CD4-positive, alpha-beta T cell treated with Interleukin-17A for 1 hour (primary cell): ENCODE measurements around the gene DCC.

Experiments used
- DNase-seq: peaks from one replicate; pipeline ENCODE4 v3.0.0-alpha.2; 2020

DCC gene

DNA sequence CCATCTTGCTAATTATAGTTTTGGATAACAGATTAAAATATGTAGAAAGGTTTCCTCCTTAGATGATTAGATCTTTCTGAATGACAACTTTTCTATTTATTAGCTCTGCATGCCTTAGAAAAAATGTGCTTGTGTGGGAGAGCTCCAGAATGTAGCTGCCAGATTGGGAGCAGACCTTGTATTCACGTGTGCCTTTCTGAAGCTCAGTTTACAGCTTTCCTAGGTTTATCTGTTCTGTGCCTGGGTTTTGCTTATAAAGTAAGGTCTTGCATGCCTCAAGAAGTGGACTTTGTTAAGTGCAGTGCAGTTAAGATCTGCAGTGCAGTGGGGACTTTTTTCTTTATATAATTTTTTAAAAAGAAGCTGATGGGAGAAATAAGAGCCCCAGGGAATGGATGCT lies 179.0 kb downstream of the DCC start:
- no peak for DNase-seq

DNA sequence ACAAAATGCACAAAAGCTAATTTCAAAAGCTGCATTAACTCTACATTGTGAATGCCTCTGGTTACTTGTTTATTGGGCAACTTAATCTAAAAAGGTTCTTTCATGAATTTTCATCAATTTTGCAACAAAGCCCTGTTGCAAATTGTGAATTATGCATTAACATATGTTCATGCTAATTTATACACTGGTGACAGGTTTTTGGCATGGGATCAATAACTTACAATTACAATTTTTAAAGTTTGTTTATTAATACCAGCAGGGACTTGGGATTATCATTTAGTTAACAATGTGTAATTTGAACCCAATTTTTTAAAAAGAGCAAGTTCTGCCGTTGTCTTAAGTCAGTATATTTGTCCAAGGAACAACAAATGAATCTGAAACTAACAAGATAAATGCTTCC lies 183.6 kb downstream of the DCC start:
- no peak for DNase-seq

DNA sequence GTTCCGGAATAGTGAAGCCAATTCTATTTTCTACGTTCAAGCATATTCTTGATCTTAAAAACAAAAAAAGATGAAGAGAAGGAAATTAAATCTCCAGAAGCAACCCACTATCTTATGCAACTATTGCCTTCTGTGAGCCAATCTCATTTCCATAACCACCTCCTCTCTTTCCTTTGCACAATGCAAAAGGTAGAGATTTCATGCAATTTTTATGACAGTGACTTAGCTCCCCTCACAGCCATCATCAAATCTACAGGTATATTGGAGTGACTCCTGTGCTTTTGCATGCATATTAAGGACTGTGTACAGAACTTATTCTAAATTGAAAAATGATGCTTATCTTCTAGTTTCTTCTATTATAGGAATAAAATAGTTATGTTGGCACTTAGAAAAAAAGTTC lies 191.8 kb downstream of the DCC start:
- DNase-seq: no peak

DNA sequence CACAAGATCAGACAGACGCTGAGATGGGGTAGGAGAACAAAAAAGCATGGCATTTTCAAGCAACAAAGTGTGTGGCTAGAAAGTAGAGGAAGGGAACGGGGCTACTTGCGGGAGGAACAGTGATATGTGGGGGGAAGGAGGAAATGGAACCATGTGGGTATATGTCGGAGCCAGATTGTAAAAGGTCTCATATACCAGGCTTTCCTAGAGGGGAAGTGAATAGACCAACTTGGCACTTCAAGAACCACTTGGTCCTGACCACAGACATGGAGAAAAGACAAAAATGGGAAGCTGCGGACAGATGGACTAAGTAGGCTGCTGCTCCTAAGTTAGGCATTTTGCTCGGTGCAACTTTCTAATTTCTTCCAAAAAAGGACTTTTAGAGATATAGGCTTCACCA lies 196.0 kb downstream of the DCC start:
- no peak for DNase-seq

DNA sequence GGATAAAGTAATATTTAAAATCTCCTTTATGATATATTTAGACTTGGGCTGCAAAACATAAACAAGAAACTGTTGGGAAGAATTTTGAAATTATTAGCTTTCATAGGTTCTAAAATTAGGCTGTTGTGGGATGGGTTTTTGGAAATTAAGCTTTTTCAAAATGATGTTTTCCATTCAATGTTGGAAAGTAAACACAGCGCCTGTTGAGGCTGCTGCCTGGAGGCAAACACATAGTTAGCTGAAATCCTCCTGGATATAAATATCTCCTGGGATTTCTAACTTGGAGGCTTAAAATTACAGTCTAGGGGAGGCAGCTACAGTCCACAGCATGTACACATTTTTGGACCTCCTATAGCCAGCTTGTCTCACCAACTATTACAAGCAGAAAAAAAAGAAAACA lies 197.3 kb downstream of the DCC start:
- no peak for DNase-seq

DNA sequence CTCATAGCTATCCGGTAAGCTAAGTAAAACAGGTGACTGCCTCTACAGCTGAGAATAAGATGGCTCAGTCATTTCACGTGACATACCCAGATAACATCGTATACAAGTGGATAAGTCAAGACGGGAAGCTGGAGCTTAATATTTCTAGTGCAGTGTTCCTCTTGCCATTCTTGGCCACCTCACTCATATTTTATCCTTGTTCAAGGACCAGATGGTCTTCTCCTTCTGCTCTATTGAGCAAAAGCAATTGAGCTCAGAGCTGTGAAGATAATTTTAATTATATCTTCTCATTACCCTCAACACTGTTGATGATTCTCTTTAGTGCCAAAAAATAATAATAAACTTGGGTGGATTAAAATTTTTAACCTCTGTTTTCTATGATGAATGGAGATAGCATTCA lies 201.1 kb downstream of the DCC start:
- DNase-seq: no peak

DNA sequence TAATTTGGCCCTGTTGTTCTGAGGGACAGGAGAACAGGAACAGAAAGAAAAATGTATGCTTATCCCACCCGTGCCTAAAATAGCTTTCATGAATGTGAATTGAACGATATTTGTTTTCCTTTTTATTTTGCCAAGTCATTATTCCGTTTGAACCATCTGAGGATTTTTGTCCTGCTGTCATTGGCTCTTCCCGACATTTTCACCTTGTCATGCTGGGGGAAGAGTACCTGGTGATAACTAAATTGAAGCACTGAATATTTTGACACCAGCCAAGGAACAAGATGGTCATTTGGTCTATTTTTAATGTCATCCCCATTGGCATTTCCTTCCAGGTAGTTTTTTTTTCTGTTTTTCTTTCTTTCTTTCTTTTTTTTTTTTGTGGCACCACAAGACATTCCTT lies 204.1 kb downstream of the DCC start:
- DNase-seq: no peak

DNA sequence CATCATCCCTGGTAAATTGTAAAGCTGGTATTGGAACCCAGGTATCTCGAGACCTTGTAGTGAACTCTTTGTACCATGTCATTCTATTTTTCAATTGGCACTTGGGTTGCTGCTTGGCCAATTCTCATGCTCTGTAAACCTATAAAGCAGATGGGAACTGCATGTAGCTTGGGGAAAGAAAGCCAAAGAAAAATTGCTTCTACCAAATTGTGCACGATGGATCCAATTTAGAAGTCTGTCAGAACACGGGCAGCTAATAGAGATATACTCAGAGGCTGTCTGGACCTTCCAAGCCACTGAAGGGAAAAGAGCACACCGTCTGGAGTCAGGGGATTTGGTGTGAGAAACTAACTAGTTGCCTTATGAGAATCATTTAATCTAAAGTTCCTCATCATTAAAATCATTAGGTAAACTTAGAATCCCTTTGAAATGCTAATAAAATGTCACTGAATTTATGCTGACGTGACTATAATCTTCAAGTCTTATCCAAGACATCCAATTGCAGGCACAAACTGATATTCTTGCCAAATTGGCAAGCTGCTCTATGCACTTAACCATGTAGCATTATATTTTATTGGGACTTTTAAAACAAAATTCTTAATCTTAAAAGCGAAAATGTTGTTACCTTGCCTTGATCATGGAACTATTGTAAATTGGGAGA lies 206.8 kb downstream of the DCC start:
- no peak for DNase-seq

DNA sequence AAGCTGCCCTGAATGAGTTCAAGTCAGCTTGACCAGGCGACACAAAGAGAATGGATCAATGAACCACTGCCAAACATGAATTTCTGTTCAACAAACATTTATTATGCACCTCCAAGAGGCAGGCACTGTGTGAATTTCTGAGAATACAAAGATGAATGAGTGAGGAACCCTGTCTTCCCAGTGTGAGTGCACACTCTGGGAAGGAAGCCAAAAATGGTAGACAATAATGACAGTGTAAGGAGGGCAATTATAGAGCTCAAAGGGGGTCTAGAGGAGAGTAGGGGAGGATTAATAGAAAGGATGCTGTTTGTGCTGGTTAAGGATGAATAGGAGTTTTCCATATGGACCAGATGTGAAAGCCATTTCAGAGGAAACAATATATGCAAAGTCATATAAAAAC lies 213.4 kb downstream of the DCC start:
- no peak for DNase-seq

DNA sequence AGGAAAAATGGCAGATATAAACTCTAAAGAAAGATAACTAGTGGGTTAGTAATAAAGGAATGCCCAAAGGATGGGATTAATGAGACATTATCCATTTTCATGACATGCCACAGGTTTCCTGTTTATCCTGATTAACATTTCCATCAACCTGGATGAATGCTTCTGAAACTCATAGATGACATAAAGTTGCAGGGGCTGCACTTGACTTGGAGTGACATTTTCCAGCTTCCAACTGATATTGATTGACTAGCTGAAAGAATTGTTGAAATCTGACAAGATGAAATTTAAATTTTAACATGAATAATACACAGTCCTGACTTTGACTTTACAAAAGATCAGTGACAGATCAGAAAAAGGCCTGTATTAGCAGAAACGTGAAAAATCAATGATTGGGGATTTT lies 214.2 kb downstream of the DCC start:
- DNase-seq: no peak

DNA sequence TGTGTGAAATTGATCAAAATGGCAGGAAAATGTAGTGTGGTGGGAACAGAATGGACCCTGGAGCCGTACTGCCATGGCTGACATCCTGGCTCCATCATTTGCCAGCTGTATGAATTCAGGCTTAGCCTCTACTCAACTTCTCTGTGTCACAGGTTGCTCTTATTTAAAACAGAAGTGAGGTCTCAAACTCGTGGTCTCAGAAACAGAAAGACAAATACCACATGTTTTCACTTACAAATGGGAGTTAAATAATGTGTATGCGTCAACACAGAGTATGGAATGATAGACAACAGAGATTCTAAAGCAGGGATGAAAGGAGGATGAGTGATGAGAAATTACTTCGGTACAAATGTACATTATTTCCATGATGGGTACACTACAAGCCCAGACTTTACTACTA lies 227.4 kb downstream of the DCC start:
- DNase-seq: no peak

DNA sequence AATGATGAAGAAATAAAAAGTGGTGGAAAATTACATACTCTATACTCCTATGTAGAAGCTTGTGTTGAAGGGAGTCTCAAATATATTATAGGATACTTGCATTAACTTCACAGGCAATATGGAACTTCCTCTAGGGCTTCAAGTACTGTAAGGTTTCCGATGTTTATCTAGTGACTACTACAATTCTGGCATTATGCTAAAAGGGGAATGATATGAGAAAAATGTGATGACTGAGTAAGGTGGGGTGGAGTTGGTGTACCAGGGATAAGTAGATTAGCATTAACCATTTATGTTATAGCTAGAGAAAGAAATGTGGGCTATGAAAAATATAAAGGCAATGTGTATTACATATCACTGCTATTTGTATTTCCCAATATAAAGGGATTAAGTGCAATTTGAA lies 229.5 kb downstream of the DCC start:
- DNase-seq: no peak

DNA sequence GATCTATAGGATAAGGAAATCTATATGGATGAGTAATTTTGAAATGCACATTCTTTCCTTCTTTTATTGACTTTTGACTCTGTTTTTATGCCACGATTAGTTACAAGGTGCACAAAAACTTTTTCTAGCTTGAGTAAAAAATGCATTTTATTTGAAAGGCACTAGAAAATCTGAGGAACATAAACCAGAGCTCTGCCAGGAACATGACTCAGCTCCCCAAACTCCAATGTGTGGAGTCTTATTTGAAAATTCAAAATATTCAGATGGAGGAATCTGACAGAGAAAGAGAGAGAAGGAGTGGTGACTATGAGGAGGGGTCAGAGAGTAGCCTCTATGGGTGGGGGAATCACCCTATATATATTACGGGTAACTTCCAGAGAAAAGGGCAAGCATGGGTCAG lies 231.0 kb downstream of the DCC start:
- no peak for DNase-seq

DNA sequence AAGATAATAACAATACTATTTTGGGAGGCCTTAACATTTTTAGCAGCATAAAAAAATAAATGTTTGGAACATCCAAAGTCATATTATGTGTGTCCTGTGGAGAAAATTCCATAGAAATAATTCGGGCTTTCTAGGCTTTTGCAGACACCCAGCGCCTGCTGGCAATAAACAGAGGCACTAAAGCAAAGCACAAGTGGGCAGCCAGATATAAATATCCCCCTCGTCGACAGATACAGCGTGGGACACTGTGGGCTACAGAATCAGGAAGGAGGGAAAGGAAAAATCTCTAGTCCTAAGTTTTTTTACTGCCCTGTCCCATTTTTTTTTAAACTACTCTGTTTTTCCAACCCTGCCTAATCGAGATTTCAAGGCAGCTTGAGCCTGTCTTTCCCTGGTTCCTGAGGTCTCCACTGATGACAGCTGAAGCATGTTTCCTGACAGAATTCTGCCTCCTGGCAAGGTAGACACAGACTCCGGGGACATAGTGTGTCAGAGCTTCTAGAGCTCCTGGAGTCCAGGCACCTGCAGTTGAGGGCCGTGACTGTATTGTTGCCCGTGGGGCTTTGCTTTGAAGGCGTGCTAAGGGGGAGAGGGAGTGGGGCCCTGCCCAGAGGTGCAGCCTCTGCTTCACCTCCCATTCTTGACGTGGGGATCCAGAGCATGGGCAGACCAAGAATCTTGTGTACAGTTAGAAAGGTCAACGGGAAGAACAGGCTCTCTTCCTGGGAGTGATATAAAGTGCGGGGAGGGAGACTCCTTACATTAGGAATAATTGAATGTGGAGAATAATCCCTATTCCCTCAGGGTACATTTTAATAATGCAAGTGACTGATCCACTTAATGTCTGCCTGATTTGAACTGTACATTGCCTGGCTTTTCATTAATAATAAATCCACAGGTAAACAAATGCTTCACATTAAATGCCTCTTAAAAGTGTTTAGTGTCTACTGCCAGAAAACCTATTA lies 232.3 kb downstream of the DCC start:
- no peak for DNase-seq

DNA sequence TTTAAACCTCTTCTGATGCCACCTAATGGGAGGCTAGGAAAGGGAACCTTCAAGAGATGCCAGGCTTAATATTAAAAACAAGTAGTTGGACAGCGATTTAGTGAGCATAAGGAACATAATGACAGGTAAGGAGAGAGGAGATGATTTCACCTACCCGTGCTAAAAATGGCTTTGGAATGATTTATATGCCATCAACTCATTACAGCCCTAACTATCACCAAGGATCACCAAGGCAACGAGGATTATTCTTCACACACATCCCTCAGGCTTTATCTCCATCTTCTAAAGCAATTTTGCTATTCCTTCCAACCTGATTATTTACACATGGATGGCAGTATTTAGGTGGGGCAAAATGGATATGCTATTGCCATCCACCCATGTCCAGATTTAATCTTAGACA lies 237.8 kb downstream of the DCC start:
- no peak for DNase-seq

DNA sequence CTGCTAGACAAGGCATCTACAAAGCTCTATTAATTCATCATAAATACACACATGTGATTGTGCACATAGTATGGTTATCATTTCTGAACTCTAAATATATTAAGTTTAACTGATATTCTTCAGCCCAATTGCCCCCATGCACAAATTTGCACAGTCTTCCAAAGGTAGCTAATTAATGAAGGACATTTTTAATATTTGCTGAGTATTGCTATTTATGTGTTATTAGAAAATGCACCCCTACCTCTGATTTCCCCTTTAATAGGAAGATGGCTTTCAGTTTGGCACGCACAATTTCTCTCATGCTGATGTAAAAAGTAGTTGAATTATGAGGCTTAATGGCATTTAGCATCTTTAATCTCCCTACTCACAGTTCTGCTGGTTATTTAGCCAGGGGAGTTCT lies 242.1 kb downstream of the DCC start:
- DNase-seq: no peak

DNA sequence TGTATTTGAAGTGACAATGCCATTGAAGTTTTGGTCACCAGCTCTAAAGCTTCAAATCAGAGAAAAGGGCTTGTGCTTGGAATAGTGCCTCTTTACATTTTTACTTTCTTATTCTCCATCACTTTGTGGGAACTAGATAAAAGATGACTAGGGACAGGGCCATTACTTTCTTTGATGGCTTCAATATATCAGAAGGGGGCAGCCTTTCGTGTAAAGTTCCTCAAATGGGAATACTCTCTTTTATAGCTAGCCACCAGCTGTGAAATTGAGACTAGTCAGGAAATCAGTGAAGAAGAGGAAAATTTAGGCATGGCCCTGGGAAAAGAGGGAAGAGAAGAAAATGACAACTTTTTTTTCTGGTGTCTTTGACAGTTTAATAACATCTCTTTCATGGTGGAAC lies 242.5 kb downstream of the DCC start:
- no peak for DNase-seq

DNA sequence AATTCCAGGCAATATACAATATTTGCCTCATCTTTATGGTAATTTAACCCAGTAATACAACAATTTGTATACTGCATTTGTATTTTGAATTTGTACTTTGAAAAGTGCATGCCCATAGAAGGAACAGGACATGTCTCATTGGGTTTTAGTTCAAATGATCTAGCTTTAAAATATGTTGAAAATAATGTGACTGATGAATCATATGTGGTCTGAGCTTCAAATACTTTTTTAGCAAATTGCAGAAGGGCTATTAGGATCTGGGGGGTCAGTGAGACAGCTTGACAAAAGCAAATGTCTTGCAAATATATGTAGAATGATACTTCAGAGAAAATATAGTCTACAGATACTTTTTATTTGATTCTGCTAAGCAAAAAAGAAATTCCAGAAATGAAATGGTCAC lies 248.9 kb downstream of the DCC start:
- no peak for DNase-seq

DNA sequence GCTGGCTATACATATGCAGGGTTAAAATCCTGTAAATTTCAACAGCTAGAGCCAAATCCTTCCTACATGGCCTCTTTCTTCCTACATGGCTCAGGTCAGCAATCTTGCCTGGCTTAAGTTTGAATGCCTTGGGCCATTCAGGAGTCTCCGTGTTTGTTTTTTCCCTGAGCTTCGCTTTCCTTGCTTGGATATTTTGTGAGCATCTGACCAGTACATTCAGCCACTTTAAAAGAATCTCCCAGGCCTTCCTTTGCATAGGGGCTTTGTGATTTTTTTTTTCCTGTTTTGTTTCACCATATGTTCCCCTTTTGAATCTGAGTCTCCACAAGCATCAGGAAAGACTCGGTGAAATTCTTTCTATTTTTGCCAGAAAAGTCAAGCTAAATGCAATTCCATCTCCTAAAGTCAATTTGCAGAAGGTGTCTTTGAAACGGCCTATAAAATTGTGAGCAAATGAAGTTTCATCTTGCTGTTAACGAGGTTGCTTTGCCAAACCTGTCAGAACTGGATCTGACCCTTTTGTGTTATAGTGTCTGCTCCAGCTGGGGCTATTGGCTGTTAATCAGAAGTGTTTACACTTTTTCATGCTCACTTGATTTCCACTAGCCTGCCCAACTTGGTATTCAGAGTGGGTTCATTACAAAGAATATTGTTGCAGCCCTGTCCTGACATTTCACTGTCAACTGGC lies 256.9 kb downstream of the DCC start:
- no peak for DNase-seq

DNA sequence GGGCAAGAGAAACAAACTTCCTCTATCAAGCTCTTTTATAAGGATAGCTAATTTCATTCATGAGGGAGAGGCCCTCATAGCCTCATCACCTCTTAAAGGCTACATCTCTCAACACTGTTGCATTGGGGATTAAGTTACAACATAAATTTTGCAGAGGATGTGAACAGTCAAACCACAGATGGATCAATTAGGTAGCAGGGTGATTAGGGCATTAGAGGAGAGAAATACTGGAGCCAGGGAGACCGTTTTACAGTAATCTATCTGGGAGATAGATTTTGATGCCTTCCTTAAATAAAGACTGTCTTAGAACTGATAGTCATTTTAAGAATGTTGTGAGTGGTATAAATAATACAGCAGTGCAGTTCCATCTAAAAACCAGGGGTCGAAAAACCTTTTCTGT lies 258.9 kb downstream of the DCC start:
- DNase-seq: no peak

DNA sequence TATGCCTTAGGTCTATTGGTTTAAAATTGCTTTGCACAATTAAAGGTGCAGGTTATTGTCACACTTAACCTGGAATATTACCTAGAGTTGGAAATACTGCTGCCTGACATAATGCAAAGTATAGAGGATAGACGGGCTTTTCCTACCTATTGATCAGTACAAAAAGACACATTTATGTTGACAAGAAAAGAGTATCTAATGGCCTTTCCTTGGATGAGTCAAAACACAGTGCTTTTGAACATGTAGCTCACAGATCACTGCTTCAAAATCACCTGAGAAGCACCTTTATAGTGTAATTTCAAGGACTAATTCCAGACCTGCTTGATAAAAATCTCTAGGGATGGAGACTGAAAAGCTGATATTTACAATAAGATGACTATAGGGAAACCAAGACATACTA lies 262.8 kb downstream of the DCC start:
- no peak for DNase-seq

DNA sequence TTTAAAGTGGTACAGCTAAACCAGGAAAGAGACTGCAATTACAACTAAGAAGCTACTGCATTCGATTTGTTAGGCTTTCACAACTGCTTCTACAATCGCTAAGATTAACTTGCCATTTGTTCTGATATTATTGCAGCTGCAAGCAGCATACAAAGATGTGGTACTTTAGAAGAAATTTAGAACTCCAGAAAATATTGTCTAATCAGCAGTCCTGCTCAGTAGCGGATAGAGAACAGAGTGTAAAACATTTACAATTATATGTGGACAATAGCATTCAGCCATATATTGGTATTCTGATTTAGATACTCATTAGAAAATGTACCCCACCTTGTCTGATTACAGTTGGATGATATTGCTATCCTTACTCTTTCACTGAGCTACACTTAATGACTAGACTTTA lies 265.3 kb downstream of the DCC start:
- DNase-seq: no peak

DNA sequence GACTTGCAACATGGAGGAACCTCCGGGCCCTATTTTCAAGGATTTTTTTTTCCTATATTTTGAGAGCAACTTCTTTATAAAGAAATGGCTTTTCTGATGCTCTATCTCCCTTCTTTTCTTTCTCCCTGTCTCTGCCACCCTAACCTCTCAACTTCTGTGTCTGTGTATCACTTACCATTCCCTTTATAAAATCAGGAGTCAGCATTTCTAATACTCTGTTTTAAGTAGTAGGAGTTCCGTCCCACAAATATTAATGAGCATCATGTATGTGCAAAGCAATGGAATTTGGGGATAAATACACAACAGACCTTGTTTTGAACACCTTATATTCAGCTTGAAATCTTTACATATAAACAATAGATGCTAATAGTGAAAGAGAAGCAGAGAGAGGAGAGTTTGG lies 268.0 kb downstream of the DCC start:
- no peak for DNase-seq
